CMK (cell line): Measurements from ENCODE around the gene TAAR2.
"Not testable (repeated sequence)": the region's sequence is repeated elsewhere in the genome, so short reads cannot be mapped to it uniquely, and the experiment has no call there.

Source experiments
- DNase-seq: peaks from one replicate; pipeline ENCODE4 v3.0.0-alpha.2; 2010; ENCODE audit warnings: low read depth

TAAR2 gene

GRCh38 chr6:132612449-132613108 lies 11.5 kb downstream of the TAAR2 start:
- DNase-seq, result no peak

DNA sequence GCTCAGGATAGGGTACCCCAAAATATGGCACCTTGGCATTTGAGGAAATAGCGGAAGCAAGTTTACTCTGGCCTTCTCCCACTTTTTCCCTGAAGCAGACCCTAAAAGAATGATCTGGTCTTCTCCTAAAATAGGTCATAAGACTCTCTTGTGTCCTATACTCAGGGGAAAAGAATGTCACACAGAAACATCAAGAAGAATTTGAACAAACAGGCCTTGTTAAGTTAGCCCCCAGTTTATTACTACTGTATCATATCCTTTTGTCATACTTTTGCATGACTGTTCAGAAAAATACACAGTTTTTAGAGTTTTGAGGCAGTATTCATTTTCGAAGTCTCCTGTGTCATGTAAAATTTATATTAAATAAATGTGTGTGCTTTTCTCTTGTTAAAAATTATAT lies 12.5 kb downstream of the TAAR2 start:
- no peak for DNase-seq

- DNase-seq, result no peak
These were observed 16.4 kb downstream of the TAAR2 start for GRCh38 chr6:132607544-132608233.

DNA sequence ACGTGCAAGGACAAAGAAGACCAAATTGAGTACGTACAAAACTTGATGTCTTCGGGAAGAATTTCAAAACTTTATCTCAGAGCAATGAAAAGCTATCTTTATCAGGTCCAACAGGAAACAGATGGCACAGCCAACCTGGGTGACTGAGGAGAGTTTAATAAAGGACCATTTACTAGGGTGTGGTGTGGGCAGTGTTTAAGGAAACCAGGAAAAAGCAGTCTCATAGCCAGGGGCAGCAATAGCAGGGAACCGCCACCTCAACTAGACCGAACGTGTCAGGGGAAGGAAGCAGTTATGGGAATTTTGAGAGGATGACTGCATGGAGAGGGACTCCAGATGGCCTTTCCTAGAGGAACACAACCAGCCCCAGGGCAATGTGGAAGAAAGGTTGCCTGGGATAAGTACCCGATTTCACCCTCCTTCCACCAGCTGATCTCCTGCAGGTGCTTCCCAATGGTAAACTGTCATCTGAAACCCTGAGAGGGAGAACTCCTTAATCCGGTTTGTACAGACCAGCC lies 19.4 kb downstream of the TAAR2 start:
- DNase-seq, result no peak

GRCh38 chr6:132600900-132601299 lies 23.2 kb downstream of the TAAR2 start:
- DNase-seq, result not testable (repeated sequence)

DNA sequence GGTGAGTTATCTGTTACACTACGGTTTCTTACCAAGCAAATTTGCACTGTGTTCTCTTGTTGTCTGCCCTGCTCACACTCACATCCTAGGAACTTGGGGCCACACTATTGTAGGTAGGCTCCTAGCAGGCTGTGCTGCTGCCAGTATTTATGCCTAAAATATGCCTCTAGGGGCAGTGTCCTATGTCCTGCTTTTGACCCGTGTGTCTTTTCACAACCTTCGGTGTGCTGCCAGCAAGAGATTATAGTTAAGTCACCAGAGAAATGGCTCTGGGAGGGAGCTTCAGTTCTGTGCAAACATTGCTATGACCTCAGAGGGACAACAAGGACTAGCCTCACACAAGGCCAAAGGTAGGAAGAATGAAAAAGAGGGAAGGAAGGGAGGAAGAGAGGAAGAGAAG lies 25.6 kb downstream of the TAAR2 start:
- DNase-seq, result no peak

GRCh38 chr6:132596201-132596600 lies 27.9 kb downstream of the TAAR2 start:
- DNase-seq, result no peak

GRCh38 chr6:132592855-132593254 lies 31.2 kb downstream of the TAAR2 start:
- no peak for DNase-seq

GRCh38 chr6:132590362-132590761 lies 33.7 kb downstream of the TAAR2 start:
- no peak for DNase-seq

- DNase-seq, result no peak
These were observed 34.6 kb downstream of the TAAR2 start, which contains the start of gene TAAR5 for GRCh38 chr6:132589454-132589853. TSS of gene TAAR5 (minus strand) at chr6:132589741. CDS start at chr6:132589686, 55 bp downstream.

DNA sequence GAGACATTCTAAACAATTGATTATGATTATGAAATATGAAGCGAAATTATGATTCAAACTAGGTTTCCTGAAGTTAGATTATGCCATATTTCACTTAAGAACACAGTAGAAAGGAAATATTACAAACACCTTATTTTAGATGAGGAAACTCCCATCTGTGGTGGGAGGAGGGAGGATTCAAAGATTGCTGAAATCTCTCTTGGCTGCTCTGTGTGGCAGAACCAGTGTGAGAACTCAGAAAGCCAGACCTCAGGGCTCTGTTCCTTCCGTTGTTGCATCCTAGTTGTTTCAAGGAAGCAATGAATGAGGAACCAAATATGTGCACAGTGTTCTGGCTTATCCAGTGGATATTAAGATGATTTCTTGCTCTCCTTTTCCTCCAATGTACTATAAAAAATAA lies 36.7 kb downstream of the TAAR2 start:
- DNase-seq, result no peak

DNA sequence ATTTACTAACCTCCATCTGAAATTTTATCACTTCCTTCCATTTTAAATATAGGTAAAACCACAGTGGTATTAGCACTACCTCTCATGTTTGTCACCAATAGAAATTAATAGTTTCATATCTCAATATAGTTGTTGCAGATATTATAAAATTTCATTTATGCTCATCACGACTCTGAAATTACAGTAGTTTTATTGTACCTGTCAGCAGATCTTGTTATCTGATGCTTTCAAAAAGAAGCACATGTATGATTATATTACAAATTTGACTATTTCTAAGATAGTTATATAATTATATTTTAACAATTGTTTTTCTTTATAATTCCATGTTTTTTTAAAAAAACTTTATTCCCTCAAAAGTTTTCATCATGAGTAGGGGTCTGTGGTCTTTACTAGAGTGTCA lies 39.4 kb downstream of the TAAR2 start:
- DNase-seq, result no peak

DNA sequence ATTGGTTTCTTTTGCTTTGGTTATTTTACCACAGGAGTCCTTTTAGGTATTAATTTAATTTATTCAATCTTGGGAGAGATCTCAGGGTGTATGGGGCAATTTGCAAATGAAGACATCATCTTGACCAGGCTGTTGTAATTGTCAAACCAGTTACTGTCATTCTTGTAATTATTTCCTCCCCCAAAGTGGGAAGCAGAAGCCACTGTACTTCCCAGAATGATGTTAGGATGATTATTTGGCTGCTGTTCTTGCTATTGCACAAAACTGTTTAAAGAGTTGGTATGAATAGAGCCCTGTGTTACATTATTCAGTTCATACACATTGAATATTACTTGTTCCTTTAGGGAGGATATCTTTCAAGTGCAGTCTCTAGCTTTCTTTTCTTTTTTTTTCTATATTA lies 52.3 kb downstream of the TAAR2 start:
- DNase-seq, result no peak

DNA sequence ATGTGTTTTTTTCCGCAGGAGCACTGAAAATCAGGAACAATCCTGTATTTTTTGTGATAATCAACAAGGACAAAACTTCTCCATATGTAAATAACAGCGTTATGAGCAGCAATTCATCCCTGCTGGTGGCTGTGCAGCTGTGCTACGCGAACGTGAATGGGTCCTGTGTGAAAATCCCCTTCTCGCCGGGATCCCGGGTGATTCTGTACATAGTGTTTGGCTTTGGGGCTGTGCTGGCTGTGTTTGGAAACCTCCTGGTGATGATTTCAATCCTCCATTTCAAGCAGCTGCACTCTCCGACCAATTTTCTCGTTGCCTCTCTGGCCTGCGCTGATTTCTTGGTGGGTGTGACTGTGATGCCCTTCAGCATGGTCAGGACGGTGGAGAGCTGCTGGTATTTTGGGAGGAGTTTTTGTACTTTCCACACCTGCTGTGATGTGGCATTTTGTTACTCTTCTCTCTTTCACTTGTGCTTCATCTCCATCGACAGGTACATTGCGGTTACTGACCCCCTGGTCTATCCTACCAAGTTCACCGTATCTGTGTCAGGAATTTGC lies 53.8 kb downstream of the TAAR2 start, which contains the start of gene TAAR6:
TAAR6 (plus strand) TSS at position 102 of the 557 bp plus-strand sequence; CDS start at position 102, 0 bp downstream.
- DNase-seq, result no peak

GRCh38 chr6:132569170-132569569 lies 54.9 kb downstream of the TAAR2 start:
- DNase-seq, result no peak

GRCh38 chr6:132568611-132569010 lies 55.5 kb downstream of the TAAR2 start:
- DNase-seq, result no peak

DNA sequence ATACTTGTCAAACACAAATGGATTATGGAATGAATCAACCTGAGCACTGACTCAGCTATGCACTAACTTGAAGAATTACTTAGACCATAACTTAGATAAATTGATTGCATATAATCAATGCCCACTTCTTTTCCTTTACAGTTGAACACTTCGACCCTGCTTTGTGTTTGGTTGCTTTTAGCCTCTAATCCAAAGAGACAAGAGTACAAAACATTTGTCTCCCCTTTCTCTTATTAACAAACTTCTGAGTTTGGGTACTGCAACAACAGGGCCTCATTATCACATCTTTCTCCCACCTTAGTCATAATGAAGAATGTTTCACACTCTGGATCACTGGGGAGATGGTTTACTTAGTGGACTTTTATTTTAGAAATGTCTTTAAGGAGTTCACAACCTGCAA lies 56.5 kb downstream of the TAAR2 start:
- no peak for DNase-seq
